Fibroblast of lung (primary cell): ENCODE data around the gene DDX54.

Source experiments
- EZH2 ChIP-seq: IDR thresholded peaks from 2 replicates; pipeline ENCODE4 v1.5.1; 2012; ENCODE audit warnings: low read length, control low read depth, mild to moderate bottlenecking; ENCODE audit errors: missing control alignments
- TF ChIP-seq, protein P1 (sequence below), 2 donors: IDR thresholded peaks in 1 of 2; conservative IDR thresholded peaks in 1 of 2; 1 replicate in 1 of 2; 2 replicates in 1 of 2; pipeline ENCODE4 v1.5.1; 2011 to 2012; ENCODE audit warnings: low read length in 2 of 2, control low read depth in 1 of 2, inconsistent platforms in 1 of 2, low read depth in 1 of 2, mild to moderate bottlenecking in 1 of 2

DNA sequence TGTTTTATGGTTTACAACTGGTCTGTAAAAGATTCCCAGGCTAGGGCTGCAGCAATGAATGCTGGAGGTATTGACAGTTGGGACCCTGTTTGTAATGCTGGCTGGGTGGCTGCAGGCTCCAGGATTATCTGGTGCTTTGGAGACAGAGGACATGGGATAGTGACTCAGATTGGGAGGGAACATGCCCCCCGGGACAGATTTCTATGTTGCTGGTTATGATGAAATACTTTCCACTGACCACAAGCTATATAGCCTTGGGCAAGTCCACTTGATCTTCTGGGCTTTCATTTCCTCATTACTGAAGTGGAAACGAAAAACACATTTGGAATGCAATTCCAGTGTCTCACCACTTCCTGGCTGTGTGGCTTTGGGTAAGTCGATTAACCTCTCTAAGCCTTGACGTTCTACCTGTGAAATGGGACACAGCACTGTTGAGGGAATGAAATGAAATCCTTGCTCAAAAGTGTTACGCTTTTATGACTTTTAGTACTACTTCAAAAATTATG lies 29.7 kb upstream of the DDX54 start:
- TF ChIP-seq EZH2 = no peak
- TF ChIP-seq, protein P1, sequence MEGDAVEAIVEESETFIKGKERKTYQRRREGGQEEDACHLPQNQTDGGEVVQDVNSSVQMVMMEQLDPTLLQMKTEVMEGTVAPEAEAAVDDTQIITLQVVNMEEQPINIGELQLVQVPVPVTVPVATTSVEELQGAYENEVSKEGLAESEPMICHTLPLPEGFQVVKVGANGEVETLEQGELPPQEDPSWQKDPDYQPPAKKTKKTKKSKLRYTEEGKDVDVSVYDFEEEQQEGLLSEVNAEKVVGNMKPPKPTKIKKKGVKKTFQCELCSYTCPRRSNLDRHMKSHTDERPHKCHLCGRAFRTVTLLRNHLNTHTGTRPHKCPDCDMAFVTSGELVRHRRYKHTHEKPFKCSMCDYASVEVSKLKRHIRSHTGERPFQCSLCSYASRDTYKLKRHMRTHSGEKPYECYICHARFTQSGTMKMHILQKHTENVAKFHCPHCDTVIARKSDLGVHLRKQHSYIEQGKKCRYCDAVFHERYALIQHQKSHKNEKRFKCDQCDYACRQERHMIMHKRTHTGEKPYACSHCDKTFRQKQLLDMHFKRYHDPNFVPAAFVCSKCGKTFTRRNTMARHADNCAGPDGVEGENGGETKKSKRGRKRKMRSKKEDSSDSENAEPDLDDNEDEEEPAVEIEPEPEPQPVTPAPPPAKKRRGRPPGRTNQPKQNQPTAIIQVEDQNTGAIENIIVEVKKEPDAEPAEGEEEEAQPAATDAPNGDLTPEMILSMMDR (conservative IDR thresholded peaks at IDR 0.05 in 1 of 2, IDR thresholded peaks at IDR 0.05 in 1 of 2; ENCODE audit: low read depth in 1 of 2, low read length in 2 of 2) = peak in 1 of 2 donors; percentile 3
